Psoas muscle (tissue), 8 donors: ENCODE measurements around the gene BCS1L. TPM values are rescaled to one million over a fixed set of nuclear protein-coding genes. Genes with fewer than 3 reads are reported as not detected.

ENCODE experiments used
- ATAC-seq, 4 donors: fragments of 200-7000 bp; cut with Tn5 transposase; one replicate each; pipeline ENCODE4 v1.9.1; 2020; ENCODE audit warnings: moderate library complexity in 3 of 4, mild to moderate bottlenecking in 2 of 4
- DNase-seq, 2 donors: peaks; one replicate each; pipeline ENCODE4 v3.0.0-alpha.2; 2020
- H3K27ac ChIP-seq: fragments of 200-600 bp; one replicate; pipeline ENCODE4 v1.8.0; 2022
- H3K27me3 ChIP-seq, 3 donors: fragments of 200-600 bp in 1 of 3; one replicate each; pipeline versions ENCODE4 v1.6.1 to v1.8.0; 2013 to 2022; ENCODE audit warnings: low read length in 2 of 3, mild to moderate bottlenecking in 2 of 3, moderate library complexity in 1 of 3; ENCODE audit not compliant: insufficient read depth in 3 of 3
- H3K36me3 ChIP-seq, 2 donors: fragments of 200-600 bp in 1 of 2; one replicate each; pipeline versions ENCODE4 v1.6.1 to v1.8.0; 2013 to 2022; ENCODE audit warnings: low read depth in 1 of 2, mild to moderate bottlenecking in 1 of 2, moderate library complexity in 1 of 2; ENCODE audit not compliant: insufficient read depth in 1 of 2
- H3K4me1 ChIP-seq: fragments of 200-600 bp; one replicate; pipeline ENCODE4 v1.8.0; 2022
- H3K4me3 ChIP-seq: fragments of 200-600 bp; one replicate; pipeline ENCODE4 v1.8.0; 2022; ENCODE audit warnings: mild to moderate bottlenecking
- H3K9me3 ChIP-seq: fragments of 200-600 bp; one replicate; pipeline ENCODE4 v1.8.0; 2022
- WGBS, 3 donors: extraction: QIAGEN DNeasy Blood & Tissue Kit; methylation state at CpG; one replicate each; pipeline versions ENCODE4 v1.1.6 to v1.1.7; 2013; 5-methylcytosine and 5-hydroxymethylcytosine counted together
- intact Hi-C, 2 donors: fragments of 100-400 bp; cut with DNase I; formaldehyde crosslinking; loops; one replicate each; pipeline versions ENCODE4 v1.11.0 to v1.14.2; 2022
- long read RNA-seq, 2 donors: library from polyadenylated mRNA; unstranded; transcript quantifications; one replicate each; pipeline ENCODE4 v2.0.0, GENCODE V29; 2021
- polyA plus RNA-seq, 3 donors: library from polyadenylated mRNA; stranded (reverse); fragments of 200-250 nt; gene quantifications; one replicate each; pipeline ENCODE4 v1.2.3, GENCODE V29; 2013
- total RNA-seq, 4 donors: library from RNA; stranded (reverse); fragmentation: NEBNext Ultra II Directional in 2 of 4; extraction: Animal tissue kit (Norgen Biotek cat#: 25700) in 2 of 4; gene quantifications; one replicate each; pipeline versions ENCODE4 v1.2.1 to v1.2.4, GENCODE V29; 2021 to 2023
- TF ChIP-seq, protein P1 (sequence below): fragments of 200-600 bp; IDR thresholded peaks from one replicate; pipeline ENCODE4 v1.8.0; 2022; ENCODE audit warnings: antibody characterized with exemption
- donor health status: healthy with polysubstance abuse.
- donor health status: DM: no; HTN: no; CAD: no; lungs with moderate emphysema.
- donor health status: Bipolar disorder and iron deficiency.
- donor health status: healthy.
- donor health status: DM: yes; HTN: yes; CAD: no.
- donor health status: DM: no; HTN: no; CAD: no.
- donor health status: DM: no; HTN: no; CAD: no.
- donor health status: DM: yes; HTN: yes; CAD: no.

Gene BCS1L, protein sequence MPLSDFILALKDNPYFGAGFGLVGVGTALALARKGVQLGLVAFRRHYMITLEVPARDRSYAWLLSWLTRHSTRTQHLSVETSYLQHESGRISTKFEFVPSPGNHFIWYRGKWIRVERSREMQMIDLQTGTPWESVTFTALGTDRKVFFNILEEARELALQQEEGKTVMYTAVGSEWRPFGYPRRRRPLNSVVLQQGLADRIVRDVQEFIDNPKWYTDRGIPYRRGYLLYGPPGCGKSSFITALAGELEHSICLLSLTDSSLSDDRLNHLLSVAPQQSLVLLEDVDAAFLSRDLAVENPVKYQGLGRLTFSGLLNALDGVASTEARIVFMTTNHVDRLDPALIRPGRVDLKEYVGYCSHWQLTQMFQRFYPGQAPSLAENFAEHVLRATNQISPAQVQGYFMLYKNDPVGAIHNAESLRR
- total RNA-seq (10 to 100 TPM; 24.3 to 40.5 (median 26.8) TPM), polyA plus RNA-seq (10 to 100 TPM; 13.1 to 50.1 (median 31.4) TPM)
- long read RNA-seq, donor 1, transcript BCS1L-201 (8 exons, 1,454 nt), result major isoform, 7 of 13 reads
- long read RNA-seq, donor 1, partial matches to known transcripts, result 4 of 13 reads
- long read RNA-seq, donor 1, other reads (novel, unspliced or antisense), result 2 of 13 reads
- long read RNA-seq, donor 2, transcript BCS1L-201 (8 exons, 1,454 nt), result major isoform, 17 of 32 reads
- long read RNA-seq, donor 2, partial matches to known transcripts, result 4 of 32 reads
- long read RNA-seq, donor 2, other reads (novel, unspliced or antisense), result 8 of 32 reads

DNA sequence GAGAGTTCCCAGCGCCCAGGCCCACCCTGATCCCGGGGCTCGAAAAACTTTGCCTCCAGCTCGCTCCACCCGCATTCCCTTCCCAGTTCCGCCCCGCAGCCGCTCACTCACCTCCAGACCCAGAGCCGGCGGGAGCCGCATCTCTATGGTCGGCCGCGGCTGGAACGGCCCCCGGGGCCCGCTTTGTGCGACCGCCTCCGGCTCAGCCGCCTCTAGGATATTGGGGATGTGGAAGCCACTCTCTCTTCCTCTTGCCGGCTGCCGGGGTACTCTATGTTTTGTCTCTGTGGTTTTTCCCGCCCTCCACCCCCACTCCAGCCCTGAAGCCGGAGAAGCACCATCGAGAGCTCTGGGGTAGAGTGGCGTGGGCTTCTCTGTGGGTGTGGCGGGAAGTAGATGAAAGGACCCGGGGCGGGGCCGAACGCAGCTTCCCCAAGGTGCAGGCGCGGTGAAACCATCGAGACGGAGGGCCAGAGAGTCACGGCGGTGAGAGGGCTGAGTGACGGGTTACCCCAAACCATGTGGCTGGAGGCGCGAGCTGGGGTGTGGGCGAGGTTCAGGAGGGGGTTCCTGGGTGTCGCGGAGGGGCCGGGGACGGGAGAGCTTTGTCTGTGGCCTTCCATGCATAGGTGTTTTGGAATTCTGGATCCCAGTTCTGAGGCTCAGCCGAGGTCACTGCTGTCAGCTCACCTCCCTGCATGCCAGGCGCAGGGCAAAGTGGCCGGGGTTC is at the start of gene BCS1L, which contains the start of gene ZNF142:
BCS1L (plus strand) TSS at position 426 of the 730 bp plus-strand sequence. CDS start 1,305 bp downstream, outside the sequence.
ZNF142 (minus strand) TSS at position 366 of the 730 bp plus-strand sequence. CDS start 3,194 bp downstream, outside the sequence.
- H3K4me1 ChIP-seq, result peaks cover 48% of the 10 kb centered on the region

DNA sequence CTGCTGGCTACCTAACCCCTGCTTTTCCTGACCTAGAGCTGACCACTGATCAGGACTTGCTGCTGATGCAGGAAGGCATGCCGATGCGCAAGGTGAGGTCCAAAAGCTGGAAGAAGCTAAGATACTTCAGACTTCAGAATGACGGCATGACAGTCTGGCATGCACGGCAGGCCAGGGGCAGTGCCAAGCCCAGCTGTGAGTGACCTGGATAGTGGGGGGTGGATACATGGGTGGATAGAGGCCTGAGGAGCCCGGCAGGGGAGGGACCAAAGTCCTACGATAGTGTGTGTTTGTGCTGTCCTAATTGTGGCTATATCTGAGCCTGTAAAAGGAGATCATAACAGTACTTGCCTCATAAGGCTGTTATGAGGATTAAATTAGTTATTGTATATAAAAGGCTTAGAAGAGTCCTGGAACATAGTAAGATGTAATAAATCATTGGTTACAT is 43.6 kb upstream of the BCS1L start:
- Histone ChIP-seq H3K27ac (peak overlapping the region; percentile 71), H3K4me3 (no peak overlapping the region), H3K4me1 (peaks cover 22% of the 10 kb centered on the region), H3K9me3 (no peaks in the 10 kb centered on the region), H3K36me3 (peaks cover 0 to 50% of the 10 kb centered on the region in 2 donors), H3K27me3 (no peaks in the 10 kb centered on the region)
- TF ChIP-seq, protein P1, sequence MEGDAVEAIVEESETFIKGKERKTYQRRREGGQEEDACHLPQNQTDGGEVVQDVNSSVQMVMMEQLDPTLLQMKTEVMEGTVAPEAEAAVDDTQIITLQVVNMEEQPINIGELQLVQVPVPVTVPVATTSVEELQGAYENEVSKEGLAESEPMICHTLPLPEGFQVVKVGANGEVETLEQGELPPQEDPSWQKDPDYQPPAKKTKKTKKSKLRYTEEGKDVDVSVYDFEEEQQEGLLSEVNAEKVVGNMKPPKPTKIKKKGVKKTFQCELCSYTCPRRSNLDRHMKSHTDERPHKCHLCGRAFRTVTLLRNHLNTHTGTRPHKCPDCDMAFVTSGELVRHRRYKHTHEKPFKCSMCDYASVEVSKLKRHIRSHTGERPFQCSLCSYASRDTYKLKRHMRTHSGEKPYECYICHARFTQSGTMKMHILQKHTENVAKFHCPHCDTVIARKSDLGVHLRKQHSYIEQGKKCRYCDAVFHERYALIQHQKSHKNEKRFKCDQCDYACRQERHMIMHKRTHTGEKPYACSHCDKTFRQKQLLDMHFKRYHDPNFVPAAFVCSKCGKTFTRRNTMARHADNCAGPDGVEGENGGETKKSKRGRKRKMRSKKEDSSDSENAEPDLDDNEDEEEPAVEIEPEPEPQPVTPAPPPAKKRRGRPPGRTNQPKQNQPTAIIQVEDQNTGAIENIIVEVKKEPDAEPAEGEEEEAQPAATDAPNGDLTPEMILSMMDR, result no peak
- ATAC-seq (peak; percentile 52 to 84 (median 73)), DNase-seq (peak in 1 of 2 donors; percentile 57)
- intact Hi-C loops, result no loop called here
- 36 to 51% (median 36%) methylated on average over 6 of the region's 6 CpGs for WGBS, 3 donors

More for the DNA sequence above, at the start of gene BCS1L, which contains the start of gene ZNF142:
- ATAC-seq (peak; percentile 82 to 88 (median 85)), DNase-seq (peak; percentile 93 to 95)
- no peaks in the 10 kb centered on the region for H3K9me3 ChIP-seq
- H3K27ac ChIP-seq, result peak within 1 kb of the TSS; percentile 84
- no peaks in the 10 kb centered on the region for H3K27me3 ChIP-seq
- TF ChIP-seq, protein P1, result no peak
- intact Hi-C loops, result loop anchor here in 1 of 2 donors (5.0 kb wide), 3 partner anchors 52 to 252 kb away; partner anchors contain the start of gene PLCD4
- H3K4me3 ChIP-seq, result peak within 1 kb of the TSS; percentile 95
- H3K36me3 ChIP-seq, result peaks cover 0 to 71% of the 10 kb centered on the region in 2 donors
- 0 to 1% (median 1%) methylated on average over 48 to 49 of the region's 49 CpGs for WGBS, 3 donors

DNA sequence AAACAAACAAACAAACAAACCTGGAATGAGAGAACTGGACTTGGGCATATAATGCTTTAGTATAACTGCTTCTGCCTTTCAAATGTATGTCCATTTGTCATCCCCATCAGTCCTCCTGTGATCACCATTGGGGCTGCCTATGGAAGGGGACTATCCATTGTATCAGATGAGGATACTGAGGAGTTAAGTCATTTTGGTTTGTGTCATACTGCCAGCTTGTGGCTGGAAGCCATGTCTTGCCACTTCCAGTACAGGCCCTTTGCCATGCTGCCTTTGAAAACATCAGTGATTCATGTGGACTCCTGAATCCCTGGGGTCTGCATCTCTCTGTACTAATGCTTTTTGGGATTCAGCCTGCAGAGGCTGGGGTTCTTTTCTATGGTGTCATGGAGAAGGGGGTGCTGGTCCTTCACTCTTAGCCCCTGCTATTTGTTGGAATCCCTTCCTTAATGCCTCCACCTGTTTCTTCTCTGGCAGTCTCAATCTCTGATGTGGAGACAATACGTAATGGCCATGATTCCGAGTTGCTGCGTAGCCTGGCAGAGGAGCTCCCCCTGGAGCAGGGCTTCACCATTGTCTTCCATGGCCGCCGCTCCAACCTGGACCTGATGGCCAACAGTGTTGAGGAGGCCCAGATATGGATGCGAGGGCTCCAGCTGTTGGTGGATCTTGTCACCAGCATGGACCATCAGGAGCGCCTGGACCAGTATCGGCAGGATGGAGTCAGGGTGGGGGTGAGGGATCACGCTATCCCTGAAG is 41.2 kb upstream of the BCS1L start:
- ATAC-seq, result peak; percentile 45 to 73 (median 61)
- WGBS, 3 donors, result 59 to 78% (median 62%) methylated on average over 9 of the region's 9 CpGs
- H3K36me3 ChIP-seq, result peaks cover 2 to 64% of the 10 kb centered on the region in 2 donors
- no peak for DNase-seq
- H3K4me3 ChIP-seq, result no peak overlapping the region
- intact Hi-C loops, result no loop called here
- no peaks in the 10 kb centered on the region for H3K27me3 ChIP-seq
- peaks cover 26% of the 10 kb centered on the region for H3K4me1 ChIP-seq
- TF ChIP-seq, protein P1, result no peak
- H3K27ac ChIP-seq, result peak overlapping the region; percentile 50
- H3K9me3 ChIP-seq, result no peaks in the 10 kb centered on the region

DNA sequence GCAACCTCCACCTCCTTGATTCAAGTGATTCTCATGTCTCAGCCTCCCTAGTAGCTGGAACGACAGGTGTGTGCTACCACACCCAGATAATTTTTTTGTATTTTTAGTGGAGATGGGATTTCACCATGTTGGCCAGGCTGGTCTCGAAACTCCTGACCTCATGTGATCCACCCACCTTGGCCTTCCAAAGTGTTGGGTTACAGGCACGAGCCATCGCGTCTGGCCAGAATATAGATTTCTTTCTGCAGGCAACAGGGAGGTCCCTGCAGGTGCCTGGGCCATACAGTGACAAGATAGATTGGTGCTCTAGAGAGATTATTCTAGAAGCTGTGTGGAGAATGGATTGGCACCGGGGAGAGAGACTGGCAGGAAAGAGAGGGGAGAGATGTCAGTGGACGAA is 38.5 kb upstream of the BCS1L start:
- H3K9me3 ChIP-seq, result no peaks in the 10 kb centered on the region
- intact Hi-C loops, result no loop called here
- no peaks in the 10 kb centered on the region for H3K27me3 ChIP-seq
- TF ChIP-seq, protein P1, result no peak
- H3K27ac ChIP-seq, result peak overlapping the region; percentile 30
- peak in 1 of 4 donors; percentile 45 for ATAC-seq
- no peak for DNase-seq
- peaks cover 2 to 85% of the 10 kb centered on the region in 2 donors for H3K36me3 ChIP-seq
- H3K4me1 ChIP-seq, result peaks cover 19% of the 10 kb centered on the region
- H3K4me3 ChIP-seq, result no peak overlapping the region
- WGBS, 3 donors, result 32 to 54% (median 42%) methylated on average over 7 of the region's 7 CpGs
